Measurements from ENCODE around the gene ZG16. TPM values are rescaled to one million over a fixed set of nuclear protein-coding genes. Genes with fewer than 3 reads are reported as not detected.

Gene ZG16
- total RNA-seq, 1 experiment from 2014 or later: 0.07 TPM

- intact Hi-C loops (cut with micrococcal nuclease): no loop called here
- no peaks in the 10 kb centered on the region for H3K9me3 ChIP-seq (ENCODE audit: control insufficient read depth in 1 of 2, insufficient read depth in 1 of 2, low read depth in 1 of 2, low read length in 2 of 2)
- no peaks in the 10 kb centered on the region for H3K79me2 ChIP-seq (ENCODE audit: insufficient read depth, low read length)
- H2AFZ ChIP-seq (ENCODE audit: low read depth, low read length, poor library complexity, severe bottlenecking): no peak overlapping the region
- H3K9me2 ChIP-seq (ENCODE audit: insufficient read depth): no peaks in the 10 kb centered on the region
- H3K27ac ChIP-seq (ENCODE audit: low read depth, low read length): no peak overlapping the region
- H3K4me2 ChIP-seq (ENCODE audit: low read length): no peak overlapping the region
- no TSS peak for BruUV-seq (replicated peaks)
- H3K4me3 ChIP-seq (replicated peaks in 1 of 2; ENCODE audit: low read depth in 1 of 2, low read length in 2 of 2): no peak overlapping the region
- H3K36me3 ChIP-seq (ENCODE audit: control insufficient read depth in 1 of 2, insufficient read depth in 2 of 2, low read length in 2 of 2): no peaks in the 10 kb centered on the region
- ChIA-PET POLR2A (no interaction called here), CTCF (no interaction called here), RAD21 (ENCODE audit: low non-redundant PET in 1 of 2, low total read pairs in 2 of 2, uncharacterized antibody in 2 of 2, unreplicated experiment in 2 of 2) (no interaction called here)
- DNase-seq (ENCODE audit: low read depth, low spot score): no peak
- H3K27me3 ChIP-seq (ENCODE audit: insufficient read depth, low read length): no peaks in the 10 kb centered on the region
- H3K9ac ChIP-seq (ENCODE audit: low read length): no peak overlapping the region
- no peaks in the 10 kb centered on the region for H4K20me1 ChIP-seq (ENCODE audit: insufficient read depth)
- no peak for ATAC-seq
- TF ChIP-seq CTCF (IDR thresholded peaks at IDR 0.05 in 2 of 3, conservative IDR thresholded peaks at IDR 0.05 in 1 of 3; ENCODE audit: borderline replicate concordance in 1 of 3, insufficient read depth in 1 of 3, low read depth in 2 of 3, low read length in 2 of 3) (no peak), FOSL1 (IDR thresholded peaks at IDR 0.05; ENCODE audit: low read depth) (no peak), POLR2AphosphoS5 (IDR thresholded peaks at IDR 0.05; ENCODE audit: low read depth, low read length) (no peak), RAD21 (IDR thresholded peaks at IDR 0.05; ENCODE audit: low read depth) (no peak), SIN3A (IDR thresholded peaks at IDR 0.05; ENCODE audit: low read depth) (no peak), ZFX (IDR thresholded peaks at IDR 0.05) (no peak), TCF7L2 (IDR thresholded peaks at IDR 0.05; ENCODE audit: borderline replicate concordance, extremely low read depth, insufficient read depth, insufficient read length) (no peak), ELF1 (IDR thresholded peaks at IDR 0.05; ENCODE audit: borderline replicate concordance, low read depth) (no peak), MAX (IDR thresholded peaks at IDR 0.05) (no peak), YY1 (IDR thresholded peaks at IDR 0.05; ENCODE audit: extremely low read depth, insufficient replicate concordance, low read depth, low read length) (no peak), ZNF274 (IDR thresholded peaks at IDR 0.05; ENCODE audit: low read depth, low read length) (no peak), CEBPB (IDR thresholded peaks at IDR 0.05; ENCODE audit: low read depth) (no peak), CBX3 (IDR thresholded peaks at IDR 0.05; ENCODE audit: low read depth) (no peak)
- H3K4me1 ChIP-seq (ENCODE audit: control insufficient read depth in 1 of 2, insufficient read depth in 2 of 2, low read length in 2 of 2): no peaks in the 10 kb centered on the region
These were observed 32.8 kb upstream of the ZG16 start for GRCh38 chr16:29745121-29745852.
